HG03575 (cell line): ENCODE data around the gene PCNX2.

Experiments used
- ATAC-seq: cut with Tn5 transposase; IDR thresholded peaks from one replicate; pipeline ENCODE4 v1.9.1; 2021; ENCODE audit not compliant: unreplicated experiment, insufficient number of reproducible peaks, low FRiP score; ENCODE audit errors: extremely low read depth

The PCNX2 gene

GRCh38 chr1:233269656-233270055 is 25.9 kb downstream of the PCNX2 start:
- no peak for ATAC-seq

DNA sequence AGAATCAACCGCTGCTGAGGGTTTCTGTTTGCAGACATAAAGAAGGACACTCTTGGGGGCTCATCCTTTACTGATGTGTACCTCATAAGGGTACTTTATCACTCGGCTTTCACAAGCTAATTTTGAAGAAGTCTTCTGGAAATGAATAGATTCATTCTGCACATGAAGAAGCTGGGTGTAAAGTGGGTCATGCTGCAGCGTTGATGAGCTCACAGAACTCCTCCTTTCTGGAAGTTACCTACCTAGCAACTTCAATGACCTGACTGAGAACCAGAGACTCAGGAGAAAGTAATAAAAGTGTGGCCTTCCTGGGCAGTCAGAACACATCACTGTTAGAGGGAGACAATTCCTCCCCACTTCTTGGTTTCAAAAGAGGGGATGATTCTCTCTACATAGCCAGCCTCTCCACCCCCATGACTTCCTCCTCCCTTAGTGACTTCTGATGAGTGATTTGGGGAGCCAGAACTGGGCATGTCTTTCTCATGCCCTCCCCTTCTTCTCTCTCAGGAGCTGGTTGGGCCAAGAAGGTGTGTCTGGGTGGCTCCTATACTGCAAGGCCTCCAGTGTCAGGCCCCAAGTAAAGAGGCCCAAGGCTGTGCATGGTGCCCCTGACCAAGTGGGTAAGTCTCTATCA is 27.0 kb downstream of the PCNX2 start:
- ATAC-seq, result no peak

DNA sequence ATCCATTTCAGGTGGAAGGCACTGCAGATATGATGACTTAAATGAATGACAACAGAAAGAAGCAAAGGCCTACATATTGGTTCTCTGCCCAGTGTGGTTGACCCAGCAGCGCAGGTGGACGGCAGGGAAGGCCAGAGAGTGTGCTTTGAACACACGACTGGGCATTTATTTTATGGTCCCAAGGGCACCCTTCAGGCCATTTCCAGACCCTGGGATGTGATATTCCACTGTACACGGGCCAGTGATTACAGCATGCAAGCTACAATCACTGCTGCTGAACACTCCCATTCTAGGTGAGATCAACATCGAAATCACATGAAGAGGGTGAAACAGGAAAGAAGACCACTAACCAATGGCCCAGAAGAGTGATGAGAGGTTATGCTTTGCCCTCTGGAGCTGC is 33.8 kb downstream of the PCNX2 start:
- ATAC-seq, result no peak

GRCh38 chr1:233261206-233261605 is 34.3 kb downstream of the PCNX2 start:
- ATAC-seq, result peak; percentile 81

DNA sequence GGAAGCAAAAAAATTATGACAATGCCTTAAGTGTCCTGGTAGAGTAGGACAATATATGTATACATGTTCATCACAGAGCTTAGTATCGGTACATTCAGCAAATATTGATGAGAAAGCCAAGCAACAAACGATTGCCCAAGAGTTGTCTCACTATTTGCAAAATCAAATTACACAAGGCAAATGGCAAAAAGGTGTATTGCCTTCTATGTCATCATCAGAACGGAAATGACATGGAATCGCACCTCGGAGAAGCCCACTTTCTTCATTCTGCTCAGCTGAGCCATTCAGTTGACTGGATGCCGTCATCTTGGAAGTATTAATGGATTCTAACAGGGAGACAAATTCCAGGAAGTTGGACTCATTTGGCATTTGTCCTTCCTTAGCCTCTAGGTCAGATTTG is 37.7 kb downstream of the PCNX2 start:
- no peak for ATAC-seq

GRCh38 chr1:233256789-233257188 is 38.7 kb downstream of the PCNX2 start:
- no peak for ATAC-seq

DNA sequence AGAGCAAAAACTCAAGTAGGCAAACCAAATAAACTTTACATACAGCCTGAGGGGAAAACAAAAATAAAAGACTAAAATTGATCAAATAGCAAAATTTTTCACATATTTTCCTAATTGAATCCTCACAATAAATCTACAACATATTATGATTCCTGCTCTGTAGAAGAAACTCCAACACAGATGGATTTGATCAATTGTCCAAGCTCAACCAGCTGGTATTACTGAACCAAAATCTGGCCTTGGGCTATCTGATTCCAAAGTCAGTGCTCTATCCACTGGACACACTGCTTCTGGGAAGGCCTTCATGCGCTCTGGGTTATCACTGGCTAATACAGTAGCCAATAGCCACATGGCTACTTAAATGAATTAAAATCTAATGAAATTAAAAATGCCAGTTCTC is 39.3 kb downstream of the PCNX2 start:
- ATAC-seq, result no peak

DNA sequence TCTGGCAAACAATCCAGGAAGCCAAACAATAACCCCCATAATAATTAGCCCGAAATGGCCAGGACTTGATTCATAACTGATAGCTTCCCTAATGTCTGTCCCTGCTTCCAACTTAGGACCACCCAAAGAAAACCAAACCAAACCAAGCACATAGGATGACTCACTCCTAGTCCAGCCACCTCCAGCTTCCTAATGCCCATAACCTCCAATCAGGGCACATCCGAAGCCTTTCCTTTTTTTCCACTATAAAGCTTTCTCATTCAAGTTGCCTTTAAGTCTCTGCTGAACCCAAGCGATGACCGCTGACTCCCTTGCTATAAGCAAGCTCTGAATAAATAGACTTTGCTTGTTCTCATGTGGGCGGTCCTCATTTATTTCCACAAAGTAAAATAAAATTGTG is 40.4 kb downstream of the PCNX2 start:
- ATAC-seq, result no peak

- no peak for ATAC-seq
Measured at GRCh38 chr1:233253832-233254331, 41.6 kb downstream of the PCNX2 start.

DNA sequence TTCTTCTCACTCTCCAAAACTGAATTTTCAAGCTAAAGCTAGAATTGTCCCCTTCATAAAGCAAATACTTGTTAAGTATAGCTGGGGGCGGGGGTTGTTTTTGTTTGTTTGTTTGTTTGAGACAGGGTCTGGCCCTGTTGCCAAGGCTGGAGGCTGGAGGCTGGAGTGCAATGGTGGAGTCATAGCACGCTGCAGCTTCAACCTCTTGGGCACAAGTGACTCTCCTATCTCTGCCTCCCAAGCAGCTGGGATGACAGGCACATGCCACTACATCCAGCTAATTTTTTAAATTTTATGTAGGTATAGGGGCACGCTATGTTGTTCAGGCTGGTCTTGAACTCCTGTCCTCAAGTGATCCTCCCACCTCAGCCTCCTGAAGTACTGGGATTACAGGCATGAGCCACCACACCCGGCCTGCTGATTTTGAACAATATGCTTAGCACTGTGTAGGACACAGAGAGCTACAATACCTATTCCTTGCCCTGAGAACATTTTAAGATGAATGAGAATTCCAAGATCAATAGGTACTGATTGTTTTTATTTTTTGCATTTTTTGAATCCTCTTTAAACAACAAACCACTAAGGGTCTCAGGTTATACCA is 42.2 kb downstream of the PCNX2 start:
- no peak for ATAC-seq

DNA sequence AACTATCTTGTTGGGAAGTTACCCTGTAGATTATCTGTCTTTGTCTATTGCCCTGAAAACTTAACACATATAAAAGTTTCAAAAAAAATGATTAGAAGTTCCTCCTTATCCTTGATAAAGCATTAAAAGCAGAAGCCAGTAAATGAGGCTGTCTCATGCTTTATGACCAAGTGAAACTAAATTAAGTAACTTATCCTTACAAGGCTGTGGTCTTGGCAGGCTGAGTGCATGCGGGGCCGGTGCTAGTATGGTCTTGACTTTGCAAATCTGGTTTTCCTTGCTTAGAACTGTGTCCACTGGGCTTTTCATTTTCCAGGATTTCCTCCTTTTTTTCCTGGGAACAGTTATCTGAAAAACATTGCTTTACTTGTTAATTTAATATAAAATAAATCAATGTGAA is 43.1 kb downstream of the PCNX2 start:
- ATAC-seq, result no peak

DNA sequence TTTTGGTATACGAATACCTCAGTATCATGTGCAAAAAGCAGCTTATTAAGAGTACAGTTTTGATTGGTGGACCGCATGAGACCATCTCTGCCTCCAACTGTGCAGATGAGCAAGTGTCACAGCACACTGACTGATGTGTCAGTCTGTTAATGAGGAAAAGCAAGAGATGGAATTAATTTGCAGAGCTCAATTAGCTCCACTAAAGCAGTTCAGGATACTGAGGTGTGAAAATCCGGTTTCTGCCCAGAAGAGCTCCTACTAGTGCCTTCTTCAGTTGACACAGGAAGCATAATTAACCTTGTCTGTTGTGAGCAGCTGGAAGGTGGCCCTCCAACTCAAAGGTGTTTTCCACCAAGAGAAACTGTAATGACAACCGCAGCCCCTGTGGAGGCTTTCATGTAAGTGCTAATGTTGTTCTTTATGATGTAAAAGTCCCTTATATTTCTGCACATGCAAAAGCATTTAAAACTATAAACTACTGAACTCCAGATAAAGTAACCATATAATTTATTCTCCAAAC is 44.3 kb downstream of the PCNX2 start:
- no peak for ATAC-seq

GRCh38 chr1:233248014-233248413 is 47.5 kb downstream of the PCNX2 start:
- ATAC-seq, result no peak

- no peak for ATAC-seq
Measured at GRCh38 chr1:233246965-233247364, 48.6 kb downstream of the PCNX2 start.

DNA sequence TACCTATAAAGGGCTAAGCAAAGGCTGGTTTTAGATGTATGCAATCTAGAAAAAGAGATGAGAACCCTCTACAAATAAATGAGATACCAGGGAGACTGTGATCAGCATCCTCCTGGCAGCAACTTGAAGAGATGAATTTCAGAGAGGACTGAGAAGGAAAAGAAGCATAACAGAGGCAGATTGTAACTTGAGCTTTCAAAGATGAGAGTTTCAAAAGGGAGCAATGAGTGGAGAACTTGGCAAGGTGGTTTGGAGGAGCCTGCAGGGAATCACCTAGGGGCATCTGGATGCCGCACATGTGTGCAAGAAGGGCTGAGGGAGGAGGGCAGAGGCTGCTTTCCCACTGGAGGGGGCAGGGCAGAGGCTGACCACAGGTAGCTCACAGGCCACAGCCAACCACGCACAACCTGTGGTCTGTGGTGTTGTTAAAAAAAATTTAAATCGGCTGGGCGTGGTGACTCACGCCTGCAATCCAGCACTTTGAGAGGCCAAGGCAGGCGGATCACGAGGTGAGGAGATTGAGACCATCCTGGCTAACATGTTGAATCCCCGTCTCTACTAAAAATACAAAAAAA is 50.2 kb downstream of the PCNX2 start:
- no peak for ATAC-seq

- no peak for ATAC-seq
Measured at GRCh38 chr1:233244183-233244582, 51.3 kb downstream of the PCNX2 start.

GRCh38 chr1:233242827-233243483 is 52.6 kb downstream of the PCNX2 start:
- no peak for ATAC-seq

- no peak for ATAC-seq
Measured at GRCh38 chr1:233241759-233242158, 53.8 kb downstream of the PCNX2 start.

- ATAC-seq, result no peak
Measured at GRCh38 chr1:233240829-233241682, 54.5 kb downstream of the PCNX2 start.
